Endothelial cell of umbilical vein (primary cell): ENCODE data around the gene PATE3. TPM values are rescaled to one million over a fixed set of nuclear protein-coding genes. Genes with fewer than 3 reads are reported as not detected.

ENCODE experiments used
- BruUV-seq: library from RNA; stranded (reverse); fragments of 400-500 nt; replicated peaks from 2 replicates; lab custom pipeline; 2021; lab: Mats Ljungman, UMichigan
- CTCF ChIA-PET: fragments of 300-600, 350-600 bp; sonication (Branson Sonifier 250); formaldehyde crosslinking; loops from one replicate; lab custom pipeline; 2021; ENCODE audit warnings: antibody characterized with exemption, inconsistent platforms; lab: Charles Lee
- POLR2A ChIA-PET: fragments of 300-600, 350-600 bp; sonication (Branson Sonifier 250); formaldehyde crosslinking; loops from one replicate; lab custom pipeline; 2021; ENCODE audit warnings: antibody characterized with exemption, inconsistent platforms; lab: Charles Lee
- DNase-seq: peaks from one replicate; pipeline ENCODE4 v3.0.0-alpha.2; 2011; ENCODE audit warnings: low read depth, low spot score
- FAIRE-seq: peaks from 2 replicates; lab custom pipeline; 2011; peaks lifted over from hg19 to GRCh38; lab: Jason Lieb, UNC
- H2AFZ ChIP-seq: 2 replicates; pipeline ENCODE4 v1.6.0; 2012; ENCODE audit warnings: low read depth, low read length, control low read depth, inconsistent platforms
- H3K27ac ChIP-seq: 2 replicates; pipeline ENCODE4 v1.5.1; 2011; ENCODE audit warnings: low read depth, mild to moderate bottlenecking, control low read depth, low read length, moderate library complexity; ENCODE audit not compliant: insufficient read depth
- H3K27me3 ChIP-seq, 2 experiments: 2 replicates each; pipeline versions ENCODE4 v1.6.0 to v1.6.1; 2011; ENCODE audit warnings: low read length in 2 of 2, mixed read lengths in 1 of 2; ENCODE audit not compliant: control insufficient read depth in 2 of 2, insufficient read depth in 2 of 2
- H3K36me3 ChIP-seq, 2 experiments: 2 replicates in 1 of 2; 3 replicates in 1 of 2; pipeline ENCODE4 v1.5.1; 2011; ENCODE audit warnings: low read length in 2 of 2, mild to moderate bottlenecking in 1 of 2, moderate library complexity in 1 of 2; ENCODE audit not compliant: control insufficient read depth in 2 of 2, insufficient read depth in 2 of 2; ENCODE audit errors: extremely low read depth in 1 of 2
- H3K4me1 ChIP-seq: 3 replicates; pipeline ENCODE4 v1.5.1; 2011; ENCODE audit warnings: mild to moderate bottlenecking, low read length; ENCODE audit not compliant: control insufficient read depth, insufficient read depth; ENCODE audit errors: extremely low read depth
- H3K4me2 ChIP-seq: 2 replicates; pipeline ENCODE4 v1.6.1; 2011; ENCODE audit warnings: low read length, control low read depth, mixed read lengths; ENCODE audit not compliant: insufficient read depth
- H3K4me3 ChIP-seq, 3 experiments: fragments of 200-600 bp in 1 of 3; sonication (generic), shearing (Covaris generic) in 1 of 3; replicated peaks in 1 of 3; 2 replicates each; pipeline ENCODE4 v1.5.1; 2011 to 2016; ENCODE audit warnings: control low read depth in 3 of 3, low read length in 3 of 3, mild to moderate bottlenecking in 2 of 3, inconsistent platforms in 1 of 3, low read depth in 1 of 3, moderate library complexity in 1 of 3; ENCODE audit not compliant: insufficient read depth in 1 of 3
- H3K79me2 ChIP-seq: 2 replicates; pipeline ENCODE4 v1.6.0; 2012; ENCODE audit warnings: low read length, inconsistent platforms; ENCODE audit not compliant: control insufficient read depth, insufficient read depth
- H3K9ac ChIP-seq: replicated peaks from 2 replicates; pipeline ENCODE3; 2011; ENCODE audit warnings: low read length, control low read depth; ENCODE audit not compliant: insufficient read depth; ENCODE audit errors: extremely low read depth
- H3K9me1 ChIP-seq: replicated peaks from 3 replicates; pipeline ENCODE4 v1.6.0; 2011; ENCODE audit warnings: mild to moderate bottlenecking, low read length; ENCODE audit not compliant: control insufficient read depth, insufficient read depth; ENCODE audit errors: extremely low read depth
- H3K9me3 ChIP-seq: replicated peaks from 2 replicates; pipeline ENCODE4 v1.5.1; 2012; ENCODE audit warnings: low read length, inconsistent platforms; ENCODE audit not compliant: control insufficient read depth, insufficient read depth
- H4K20me1 ChIP-seq: replicated peaks from 2 replicates; pipeline ENCODE3; 2011; ENCODE audit warnings: mild to moderate bottlenecking, low read length; ENCODE audit not compliant: control insufficient read depth, insufficient read depth; ENCODE audit errors: extremely low read depth
- FOS ChIP-seq: IDR thresholded peaks from 2 replicates; pipeline ENCODE4 v1.6.1; 2011; ENCODE audit warnings: mild to moderate bottlenecking, low read length, moderate library complexity, borderline replicate concordance; ENCODE audit not compliant: insufficient read depth
- GATA2 ChIP-seq: IDR thresholded peaks from 2 replicates; pipeline ENCODE4 v1.7.0; 2011; ENCODE audit warnings: low read depth, mild to moderate bottlenecking, moderate library complexity, mixed read lengths, low read length; ENCODE audit not compliant: insufficient read length, insufficient read depth
- JUN ChIP-seq: IDR thresholded peaks from 2 replicates; pipeline ENCODE4 v1.6.1; 2011; ENCODE audit warnings: borderline replicate concordance, low read depth; ENCODE audit not compliant: insufficient read length, insufficient read depth
- MYC ChIP-seq: IDR thresholded peaks from one replicate; pipeline ENCODE4 v1.6.1; 2011; ENCODE audit warnings: mild to moderate bottlenecking, low read depth, low read length
- POLR2A ChIP-seq: IDR thresholded peaks from 2 replicates; pipeline ENCODE4 v1.6.1; 2012; ENCODE audit warnings: low read depth, mild to moderate bottlenecking, control low read depth, low read length
- POLR2AphosphoS5 ChIP-seq: IDR thresholded peaks from 2 replicates; pipeline ENCODE4 v1.6.1; 2012; ENCODE audit warnings: low read depth, mild to moderate bottlenecking, control low read depth, low read length, moderate library complexity; ENCODE audit not compliant: insufficient read depth
- dilution Hi-C: fragments of 300-500 bp; cut with MboI; formaldehyde crosslinking; loops from one replicate; pipeline ENCODE4 v1.15.0; 2019; ENCODE audit warnings: low sequenced_read_pairs; ENCODE audit not compliant: extremely low pct_ligation_motif_present
- intact Hi-C: fragments of 100-400 bp; cut with micrococcal nuclease; formaldehyde crosslinking; loops from one replicate; pipeline ENCODE4 v1.10.0; 2022
- polyA plus RNA-seq, 4 experiments: library from polyadenylated mRNA; depleted of rRNA in 3 of 4; stranded (reverse) in 3 of 4; unstranded in 1 of 4; fragments of >200 nt; gene quantifications; 2 replicates each; pipeline versions ENCODE4 v1.2.1 to v1.2.3, GENCODE V29; 2011 to 2012; ENCODE audit warnings: missing spikeins in 1 of 4
- total RNA-seq: library from RNA; stranded (reverse); gene quantifications from 2 replicates; pipeline ENCODE4 v1.2.3, GENCODE V29; 2021
- TF ChIP-seq, protein P1 (sequence below): IDR thresholded peaks from 2 replicates; pipeline ENCODE4 v1.6.1; 2011; ENCODE audit not compliant: insufficient read depth, insufficient read length
- TF ChIP-seq, protein P2 (sequence below), 2 donors: IDR thresholded peaks; 1 replicate in 1 of 2; 2 replicates in 1 of 2; pipeline ENCODE4 v1.5.1; 2011; ENCODE audit warnings: low read length in 2 of 2, mild to moderate bottlenecking in 2 of 2, moderate library complexity in 2 of 2, control low read depth in 1 of 2, inconsistent platforms in 1 of 2, low read depth in 1 of 2; ENCODE audit not compliant: insufficient read depth in 1 of 2; ENCODE audit errors: extremely low read depth in 1 of 2

Gene PATE3
- total and polyA plus RNA-seq, 2 donors (not counting 3 experiments of a cell fraction or from before 2014, with no cell fraction given), result not detected

- no peak overlapping the region for H3K9ac ChIP-seq
- no peaks in the 10 kb centered on the region for H4K20me1 ChIP-seq
- DNase-seq, result no peak
- no peaks in the 10 kb centered on the region for H3K79me2 ChIP-seq
- H3K36me3 ChIP-seq, result no peaks in the 10 kb centered on the region
- H3K9me1 ChIP-seq, result no peaks in the 10 kb centered on the region
- intact Hi-C loops (no loop called here), dilution Hi-C loops (no loop called here)
- CTCF ChIA-PET, result no interaction called here
- no peak overlapping the region for H3K4me2 ChIP-seq
- H3K27me3 ChIP-seq, result peaks cover 0 to 2% of the 10 kb centered on the region in 2 experiments
- POLR2A ChIA-PET, result no interaction called here
- no peaks in the 10 kb centered on the region for H3K9me3 ChIP-seq
- BruUV-seq, result no TSS peak
- no peak for FAIRE-seq
- H3K27ac ChIP-seq, result no peak overlapping the region
- H3K4me1 ChIP-seq, result no peaks in the 10 kb centered on the region
- H3K4me3 ChIP-seq, result no peak overlapping the region
- TF ChIP-seq POLR2A, result no peak
- TF ChIP-seq FOS, result no peak
- TF ChIP-seq MYC, result no peak
- no peak for TF ChIP-seq GATA2
- no peak for TF ChIP-seq POLR2AphosphoS5
- TF ChIP-seq JUN, result no peak
- TF ChIP-seq, protein P1, sequence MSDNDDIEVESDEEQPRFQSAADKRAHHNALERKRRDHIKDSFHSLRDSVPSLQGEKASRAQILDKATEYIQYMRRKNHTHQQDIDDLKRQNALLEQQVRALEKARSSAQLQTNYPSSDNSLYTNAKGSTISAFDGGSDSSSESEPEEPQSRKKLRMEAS, result no peak
- TF ChIP-seq, protein P2, sequence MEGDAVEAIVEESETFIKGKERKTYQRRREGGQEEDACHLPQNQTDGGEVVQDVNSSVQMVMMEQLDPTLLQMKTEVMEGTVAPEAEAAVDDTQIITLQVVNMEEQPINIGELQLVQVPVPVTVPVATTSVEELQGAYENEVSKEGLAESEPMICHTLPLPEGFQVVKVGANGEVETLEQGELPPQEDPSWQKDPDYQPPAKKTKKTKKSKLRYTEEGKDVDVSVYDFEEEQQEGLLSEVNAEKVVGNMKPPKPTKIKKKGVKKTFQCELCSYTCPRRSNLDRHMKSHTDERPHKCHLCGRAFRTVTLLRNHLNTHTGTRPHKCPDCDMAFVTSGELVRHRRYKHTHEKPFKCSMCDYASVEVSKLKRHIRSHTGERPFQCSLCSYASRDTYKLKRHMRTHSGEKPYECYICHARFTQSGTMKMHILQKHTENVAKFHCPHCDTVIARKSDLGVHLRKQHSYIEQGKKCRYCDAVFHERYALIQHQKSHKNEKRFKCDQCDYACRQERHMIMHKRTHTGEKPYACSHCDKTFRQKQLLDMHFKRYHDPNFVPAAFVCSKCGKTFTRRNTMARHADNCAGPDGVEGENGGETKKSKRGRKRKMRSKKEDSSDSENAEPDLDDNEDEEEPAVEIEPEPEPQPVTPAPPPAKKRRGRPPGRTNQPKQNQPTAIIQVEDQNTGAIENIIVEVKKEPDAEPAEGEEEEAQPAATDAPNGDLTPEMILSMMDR (IDR thresholded peaks at IDR 0.05; ENCODE audit: extremely low read depth in 1 of 2, insufficient read depth in 1 of 2, low read depth in 1 of 2, low read length in 2 of 2), result no peak
- H2AFZ ChIP-seq, result no peak overlapping the region
These were observed 25.5 kb upstream of the PATE3 start for GRCh38 chr11:125762445-125762844.
